Spleen (tissue), 7 donors: ENCODE data around the gene FAF1.

Experiments used
- CTCF ChIP-seq, 11 experiments: fragments of 200-600 bp in 7 of 11; fragments of 450-650 bp in 4 of 11; sonication (generic) in 4 of 11; IDR thresholded peaks in 8 of 11; conservative IDR thresholded peaks in 3 of 11; 1 replicate in 7 of 11; 2 replicates in 4 of 11; pipeline versions ENCODE4 v1.4.0 to v1.8.0; 2016 to 2021; ENCODE audit warnings: antibody characterized with exemption in 11 of 11, inconsistent platforms in 4 of 11, mild to moderate bottlenecking in 1 of 11
- POLR2A ChIP-seq, 3 donors: fragments of 450-650 bp; IDR thresholded peaks; one replicate each; pipeline ENCODE4 v1.5.1; 2017; ENCODE audit warnings: antibody characterized with exemption in 3 of 3, mild to moderate bottlenecking in 1 of 3
- donor health status: DM: no; HTN: no; CAD: no; lungs with moderate emphysema.
- donor health status: DM: no; HTN: no; CAD: no.
- donor health status: DM: no; HTN: no; CAD: no.

- TF ChIP-seq CTCF (IDR thresholded peaks at IDR 0.05 in 8 of 11, conservative IDR thresholded peaks at IDR 0.05 in 3 of 11) (no peak), POLR2A (IDR thresholded peaks at IDR 0.05) (no peak)
These were observed 337.8 kb downstream of the FAF1 start for GRCh38 chr1:50622259-50622658.
